Measurements from ENCODE around the gene OPTC. TPM values are rescaled to one million over a fixed set of nuclear protein-coding genes. Genes with fewer than 3 reads are reported as not detected.

OPTC gene
- total and polyA plus RNA-seq, 2 of the 13 experiments (the other 11 are each of a cell fraction or from before 2014, with no cell fraction given), result not detected

DNA sequence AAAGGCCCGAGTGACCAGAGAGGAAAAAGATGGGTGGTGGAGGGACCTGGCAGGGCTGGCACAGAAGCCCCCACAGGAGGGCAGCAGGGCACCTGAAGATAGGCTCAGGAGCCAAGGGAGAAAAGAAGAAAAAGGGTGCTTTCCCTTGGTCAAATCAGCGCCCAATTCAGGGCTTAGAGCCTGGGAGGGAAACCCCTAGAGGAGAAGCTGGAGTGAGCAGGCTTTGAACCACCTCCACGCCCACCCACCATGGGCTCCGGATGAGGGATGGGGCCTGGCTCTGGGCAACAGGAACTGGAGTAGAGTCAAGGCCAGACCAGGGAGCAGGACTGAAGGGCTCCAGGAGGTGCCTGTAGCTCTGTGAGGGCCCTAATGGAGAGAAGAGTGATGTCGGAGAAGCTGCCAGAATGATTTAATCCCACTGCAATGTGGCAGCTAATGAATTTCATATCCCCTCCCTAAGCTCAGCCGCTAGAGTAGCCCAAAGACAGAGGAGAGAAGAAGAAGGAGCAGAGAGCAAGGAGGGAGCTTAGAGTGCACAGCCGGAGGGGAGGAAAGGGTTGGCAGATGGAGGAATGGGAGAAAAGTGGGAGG, 30.4 kb upstream of the OPTC start (continued):
- TF ChIP-seq, protein P1, sequence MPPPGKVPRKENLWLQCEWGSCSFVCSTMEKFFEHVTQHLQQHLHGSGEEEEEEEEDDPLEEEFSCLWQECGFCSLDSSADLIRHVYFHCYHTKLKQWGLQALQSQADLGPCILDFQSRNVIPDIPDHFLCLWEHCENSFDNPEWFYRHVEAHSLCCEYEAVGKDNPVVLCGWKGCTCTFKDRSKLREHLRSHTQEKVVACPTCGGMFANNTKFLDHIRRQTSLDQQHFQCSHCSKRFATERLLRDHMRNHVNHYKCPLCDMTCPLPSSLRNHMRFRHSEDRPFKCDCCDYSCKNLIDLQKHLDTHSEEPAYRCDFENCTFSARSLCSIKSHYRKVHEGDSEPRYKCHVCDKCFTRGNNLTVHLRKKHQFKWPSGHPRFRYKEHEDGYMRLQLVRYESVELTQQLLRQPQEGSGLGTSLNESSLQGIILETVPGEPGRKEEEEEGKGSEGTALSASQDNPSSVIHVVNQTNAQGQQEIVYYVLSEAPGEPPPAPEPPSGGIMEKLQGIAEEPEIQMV (CRISPR knock-in tag; IDR thresholded peaks at IDR 0.05; ENCODE audit: low read depth), result no peak
- TF ChIP-seq CBFB (CRISPR knock-in tag; IDR thresholded peaks at IDR 0.05) (no peak), ZNF501 (CRISPR knock-in tag; IDR thresholded peaks at IDR 0.05) (no peak)
- TF ChIP-seq, protein P2, sequence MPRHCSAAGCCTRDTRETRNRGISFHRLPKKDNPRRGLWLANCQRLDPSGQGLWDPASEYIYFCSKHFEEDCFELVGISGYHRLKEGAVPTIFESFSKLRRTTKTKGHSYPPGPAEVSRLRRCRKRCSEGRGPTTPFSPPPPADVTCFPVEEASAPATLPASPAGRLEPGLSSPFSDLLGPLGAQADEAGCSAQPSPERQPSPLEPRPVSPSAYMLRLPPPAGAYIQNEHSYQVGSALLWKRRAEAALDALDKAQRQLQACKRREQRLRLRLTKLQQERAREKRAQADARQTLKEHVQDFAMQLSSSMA (CRISPR knock-in tag; IDR thresholded peaks at IDR 0.05), result no peak
- TF ChIP-seq, protein P3, sequence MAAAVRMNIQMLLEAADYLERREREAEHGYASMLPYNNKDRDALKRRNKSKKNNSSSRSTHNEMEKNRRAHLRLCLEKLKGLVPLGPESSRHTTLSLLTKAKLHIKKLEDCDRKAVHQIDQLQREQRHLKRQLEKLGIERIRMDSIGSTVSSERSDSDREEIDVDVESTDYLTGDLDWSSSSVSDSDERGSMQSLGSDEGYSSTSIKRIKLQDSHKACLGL (CRISPR knock-in tag; IDR thresholded peaks at IDR 0.05), result no peak

DNA sequence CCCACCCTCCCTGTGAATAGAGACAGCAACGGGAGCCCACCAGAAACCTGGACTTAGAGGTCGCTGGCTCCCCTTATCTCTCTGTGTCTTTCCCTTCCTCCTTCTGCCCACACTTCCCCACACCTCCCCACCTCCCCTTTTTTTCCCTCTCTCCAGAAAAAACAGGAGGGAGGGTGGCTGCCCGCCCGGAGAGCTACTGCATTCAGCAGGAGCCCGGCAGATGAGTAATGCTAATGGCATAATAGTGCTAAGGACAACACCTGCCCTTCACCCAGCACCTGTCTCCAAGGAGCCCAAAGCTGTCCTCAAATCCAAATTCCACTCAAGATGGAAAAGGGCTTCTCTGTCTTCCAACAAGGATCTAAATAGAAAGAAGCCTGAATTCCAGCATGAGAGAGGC, 29.7 kb upstream of the OPTC start:
- intact Hi-C loops (cut with micrococcal nuclease; ENCODE audit: unreplicated experiment) (no loop called here), in situ Hi-C loops (cut with HindIII; ENCODE audit: extremely low pct_ligation_motif_present, low pct_unique_long_range_greater_than_20kb) (no loop called here)
- Histone ChIP-seq H2AFZ (ENCODE audit: low read length) (no peak overlapping the region), H3K36me3 (replicated peaks in 1 of 2; ENCODE audit: control insufficient read depth in 1 of 2, insufficient read depth in 2 of 2, low read length in 2 of 2) (no peaks in the 10 kb centered on the region), H3K4me2 (ENCODE audit: low read depth, low read length) (no peak overlapping the region), H3K9ac (ENCODE audit: insufficient read depth, low read depth, low read length) (no peak overlapping the region), H3K27ac (ENCODE audit: extremely low read length, insufficient read depth, low read length) (no peak overlapping the region), H3K79me2 (ENCODE audit: insufficient read depth, low read length) (no peaks in the 10 kb centered on the region), H3K27me3 (ENCODE audit: control insufficient read depth in 1 of 2, insufficient read depth in 2 of 2, low read length in 2 of 2) (peaks cover 4 to 22% of the 10 kb centered on the region in 2 experiments; a peak in 4 of 5 replicates), H4K20me1 (ENCODE audit: insufficient read depth, low read length) (no peaks in the 10 kb centered on the region), H3K9me3 (ENCODE audit: low read length) (no peaks in the 10 kb centered on the region), H3K4me1 (ENCODE audit: insufficient read depth, low read length) (no peaks in the 10 kb centered on the region), H3K4me3 (replicated peaks in 1 of 3; ENCODE audit: insufficient read depth in 1 of 3, low read depth in 2 of 3, low read length in 3 of 3) (no peak overlapping the region)
- ChIA-PET POLR2A (no interaction called here), CTCF (ENCODE audit: low intra/inter-chr PET ratio, low total read pairs) (no interaction called here)
- WGBS (ENCODE audit: low lambda C conversion rate), result 14% methylated on average over 5 of the region's 5 CpGs
- FAIRE-seq (no peak), ATAC-seq (no peak), DNase-seq (ENCODE audit: low spot score) (no peak)
- TF ChIP-seq DMAP1 (CRISPR knock-in tag; IDR thresholded peaks at IDR 0.05) (no peak), CCAR2 (optimal IDR thresholded peaks at IDR 0.05; ENCODE audit: low read depth, low read length) (no peak), KDM4B (CRISPR knock-in tag; IDR thresholded peaks at IDR 0.05) (no peak), TMF1 (CRISPR knock-in tag; IDR thresholded peaks at IDR 0.05; ENCODE audit: low read depth) (no peak), ZNF432 (CRISPR knock-in tag; IDR thresholded peaks at IDR 0.05; ENCODE audit: borderline replicate concordance) (no peak), IRX3 (CRISPR knock-in tag; IDR thresholded peaks at IDR 0.05; ENCODE audit: borderline replicate concordance, low read depth) (no peak), ZNF44 (CRISPR knock-in tag; IDR thresholded peaks at IDR 0.05) (no peak), ZNF468 (CRISPR knock-in tag; IDR thresholded peaks at IDR 0.05) (no peak), BCL6 (CRISPR knock-in tag; IDR thresholded peaks at IDR 0.05) (no peak)
- TF ChIP-seq, protein P4, sequence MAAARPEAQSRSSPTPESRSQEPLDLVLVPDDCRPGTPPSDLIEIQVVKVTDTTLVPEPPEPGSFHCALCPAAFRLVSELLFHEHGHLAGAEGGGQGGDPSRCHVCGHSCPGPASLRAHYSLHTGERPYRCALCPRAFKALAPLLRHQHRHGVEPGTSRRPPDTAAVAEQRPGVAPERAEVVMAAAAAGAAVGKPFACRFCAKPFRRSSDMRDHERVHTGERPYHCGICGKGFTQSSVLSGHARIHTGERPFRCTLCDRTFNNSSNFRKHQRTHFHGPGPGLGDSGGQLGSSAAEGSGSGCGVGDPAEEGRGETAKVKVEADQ (CRISPR knock-in tag; IDR thresholded peaks at IDR 0.05; ENCODE audit: borderline replicate concordance), result no peak
- TF ChIP-seq, protein P5, sequence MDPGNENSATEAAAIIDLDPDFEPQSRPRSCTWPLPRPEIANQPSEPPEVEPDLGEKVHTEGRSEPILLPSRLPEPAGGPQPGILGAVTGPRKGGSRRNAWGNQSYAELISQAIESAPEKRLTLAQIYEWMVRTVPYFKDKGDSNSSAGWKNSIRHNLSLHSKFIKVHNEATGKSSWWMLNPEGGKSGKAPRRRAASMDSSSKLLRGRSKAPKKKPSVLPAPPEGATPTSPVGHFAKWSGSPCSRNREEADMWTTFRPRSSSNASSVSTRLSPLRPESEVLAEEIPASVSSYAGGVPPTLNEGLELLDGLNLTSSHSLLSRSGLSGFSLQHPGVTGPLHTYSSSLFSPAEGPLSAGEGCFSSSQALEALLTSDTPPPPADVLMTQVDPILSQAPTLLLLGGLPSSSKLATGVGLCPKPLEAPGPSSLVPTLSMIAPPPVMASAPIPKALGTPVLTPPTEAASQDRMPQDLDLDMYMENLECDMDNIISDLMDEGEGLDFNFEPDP (CRISPR knock-in tag; conservative IDR thresholded peaks at IDR 0.05), result no peak
- no TSS peak for BruUV-seq (replicated peaks)

All from HepG2 (cell line).